DND-41 (cell line): Measurements from ENCODE around the gene TCAP.

ENCODE experiments used
- ATAC-seq: fragments of 200-7000 bp; cut with Tn5 transposase; 3 replicates; pipeline ENCODE4 v1.9.1; 2021; ENCODE audit warnings: low read depth; ENCODE audit not compliant: insufficient read depth
- DNase-seq: peaks from one replicate; pipeline ENCODE4 v3.0.0-alpha.2; 2020
- H2AFZ ChIP-seq: 2 replicates; pipeline ENCODE4 v1.6.0; 2012; ENCODE audit warnings: low read depth, low read length
- H3K27ac ChIP-seq: 2 replicates; pipeline ENCODE4 v1.5.1; 2012; ENCODE audit warnings: low read length, inconsistent platforms
- H3K27me3 ChIP-seq: fragments of 200-600 bp; sonication (generic); 2 replicates; pipeline ENCODE4 v1.6.0; 2012; ENCODE audit warnings: low read length, mild to moderate bottlenecking, inconsistent platforms; ENCODE audit not compliant: insufficient read depth, poor library complexity
- H3K36me3 ChIP-seq: 2 replicates; pipeline ENCODE4 v1.5.1; 2012; ENCODE audit warnings: low read length, inconsistent platforms; ENCODE audit not compliant: insufficient read depth
- H3K4me1 ChIP-seq: 2 replicates; pipeline ENCODE4 v1.5.1; 2012; ENCODE audit warnings: mild to moderate bottlenecking, low read length; ENCODE audit not compliant: insufficient read depth
- H3K4me2 ChIP-seq: 2 replicates; pipeline ENCODE4 v1.6.0; 2012; ENCODE audit warnings: mild to moderate bottlenecking, moderate library complexity, low read length, inconsistent platforms; ENCODE audit not compliant: insufficient read depth
- H3K4me3 ChIP-seq, 2 experiments: fragments of 200-600 bp in 1 of 2; shearing (Covaris generic) in 1 of 2; 2 replicates each; pipeline ENCODE4 v1.5.1; 2012 to 2016; ENCODE audit warnings: inconsistent platforms in 2 of 2, low read length in 2 of 2, mild to moderate bottlenecking in 2 of 2, low read depth in 1 of 2, moderate library complexity in 1 of 2
- H3K79me2 ChIP-seq: 2 replicates; pipeline ENCODE4 v1.6.0; 2012; ENCODE audit warnings: low read length, inconsistent platforms; ENCODE audit not compliant: insufficient read depth
- H3K9ac ChIP-seq: 2 replicates; pipeline ENCODE4 v1.6.0; 2012; ENCODE audit warnings: low read depth, mild to moderate bottlenecking, inconsistent platforms, low read length, moderate library complexity
- H3K9me3 ChIP-seq: 2 replicates; pipeline ENCODE4 v1.5.1; 2012; ENCODE audit warnings: low read length, moderate library complexity, mild to moderate bottlenecking, inconsistent platforms; ENCODE audit not compliant: insufficient read depth, severe bottlenecking
- H4K20me1 ChIP-seq: 2 replicates; pipeline ENCODE4 v1.6.0; 2012; ENCODE audit warnings: low read length; ENCODE audit not compliant: insufficient read depth
- CTCF ChIP-seq: IDR thresholded peaks from 2 replicates; pipeline ENCODE4 v1.5.1; 2012; ENCODE audit warnings: borderline replicate concordance, low read length, moderate library complexity, mild to moderate bottlenecking; ENCODE audit not compliant: poor library complexity, severe bottlenecking; ENCODE audit errors: extremely low read depth
- EZH2 ChIP-seq: IDR thresholded peaks from 3 replicates; pipeline ENCODE4 v1.6.1; 2012; ENCODE audit warnings: borderline replicate concordance, low read depth, mild to moderate bottlenecking, moderate library complexity, low read length, inconsistent platforms; ENCODE audit not compliant: severe bottlenecking

TCAP gene

DNA sequence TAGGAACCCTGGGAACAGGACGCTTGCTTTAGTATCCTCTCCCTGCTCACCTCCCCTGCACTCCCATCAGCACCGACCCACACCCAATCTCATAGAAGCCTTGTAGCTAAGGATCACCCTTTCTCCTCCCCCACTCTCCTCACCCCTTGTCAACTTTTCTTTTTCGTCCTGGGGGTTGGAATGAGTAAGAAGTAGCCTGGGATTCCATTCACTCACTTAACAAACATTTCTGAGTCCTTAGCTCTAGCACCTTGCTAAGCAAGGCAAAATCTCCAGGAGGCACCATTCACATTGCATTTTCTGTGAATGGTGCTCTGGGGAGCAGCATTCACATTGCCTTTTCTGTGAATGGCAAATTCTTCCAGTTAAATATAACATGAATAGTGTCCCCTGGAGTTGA, 23.8 kb downstream of the TCAP start:
- no peaks in the 10 kb centered on the region for H3K9me3 ChIP-seq
- peak overlapping the region; percentile 67 for H2AFZ ChIP-seq
- peak overlapping the region; percentile 74; the same call in 1 of the 2 replicates for H3K9ac ChIP-seq
- H4K20me1 ChIP-seq: no peaks in the 10 kb centered on the region
- H3K4me2 ChIP-seq: peak overlapping the region; percentile 93
- no peaks in the 10 kb centered on the region for H3K36me3 ChIP-seq
- no peaks in the 10 kb centered on the region for H3K79me2 ChIP-seq
- TF ChIP-seq CTCF (no peak), EZH2 (no peak)
- H3K27me3 ChIP-seq: no peaks in the 10 kb centered on the region
- ATAC-seq: no peak
- H3K4me3 ChIP-seq: peak overlapping the region; percentile 77 to 80; a peak in 3 of 4 replicates
- peak overlapping the region; percentile 85; the same call in 1 of the 2 replicates for H3K27ac ChIP-seq
- H3K4me1 ChIP-seq: peaks cover 25% of the 10 kb centered on the region
- DNase-seq: no peak

GRCh38 chr17:39694593-39694992, 29.4 kb downstream of the TCAP start:
- Histone ChIP-seq H3K79me2 (no peaks in the 10 kb centered on the region), H3K9ac (no peak overlapping the region), H3K9me3 (no peaks in the 10 kb centered on the region), H3K4me3 (no peak overlapping the region), H4K20me1 (no peaks in the 10 kb centered on the region), H2AFZ (no peak overlapping the region), H3K36me3 (no peaks in the 10 kb centered on the region), H3K4me2 (no peak overlapping the region), H3K27ac (no peak overlapping the region), H3K27me3 (no peaks in the 10 kb centered on the region), H3K4me1 (no peaks in the 10 kb centered on the region)
- TF ChIP-seq EZH2 (no peak), CTCF (no peak)
- ATAC-seq: no peak
- no peak for DNase-seq

- H3K27me3 ChIP-seq: no peaks in the 10 kb centered on the region
- H3K27ac ChIP-seq: no peak overlapping the region
- H3K79me2 ChIP-seq: no peaks in the 10 kb centered on the region
- H3K4me2 ChIP-seq: no peak overlapping the region
- no peaks in the 10 kb centered on the region for H3K9me3 ChIP-seq
- no peaks in the 10 kb centered on the region for H3K4me1 ChIP-seq
- ATAC-seq: no peak
- TF ChIP-seq CTCF (no peak), EZH2 (no peak)
- DNase-seq: no peak
- H4K20me1 ChIP-seq: no peaks in the 10 kb centered on the region
- H3K4me3 ChIP-seq: no peak overlapping the region
- H2AFZ ChIP-seq: no peak overlapping the region
- H3K36me3 ChIP-seq: no peaks in the 10 kb centered on the region
- no peak overlapping the region for H3K9ac ChIP-seq
These were observed 29.9 kb downstream of the TCAP start for GRCh38 chr17:39695089-39695474.

- no peak overlapping the region for H2AFZ ChIP-seq
- H3K36me3 ChIP-seq: no peaks in the 10 kb centered on the region
- no peaks in the 10 kb centered on the region for H3K9me3 ChIP-seq
- H3K9ac ChIP-seq: no peak overlapping the region
- H3K4me3 ChIP-seq: no peak overlapping the region
- no peaks in the 10 kb centered on the region for H3K79me2 ChIP-seq
- ATAC-seq (no peak), DNase-seq (no peak)
- H3K27ac ChIP-seq: no peak overlapping the region
- H3K27me3 ChIP-seq: no peaks in the 10 kb centered on the region
- no peaks in the 10 kb centered on the region for H3K4me1 ChIP-seq
- H3K4me2 ChIP-seq: no peak overlapping the region
- no peak for TF ChIP-seq EZH2
- no peak for TF ChIP-seq CTCF
- H4K20me1 ChIP-seq: no peaks in the 10 kb centered on the region
These were observed 31.6 kb downstream of the TCAP start for GRCh38 chr17:39696731-39697130.
